Brain pericyte (primary cell): ENCODE data around the gene DNAH7.

Experiments
- DNase-seq: peaks from one replicate; pipeline ENCODE4 v3.0.0-alpha.2; 2012; ENCODE audit warnings: low read depth, low spot score

DNAH7 gene

DNA sequence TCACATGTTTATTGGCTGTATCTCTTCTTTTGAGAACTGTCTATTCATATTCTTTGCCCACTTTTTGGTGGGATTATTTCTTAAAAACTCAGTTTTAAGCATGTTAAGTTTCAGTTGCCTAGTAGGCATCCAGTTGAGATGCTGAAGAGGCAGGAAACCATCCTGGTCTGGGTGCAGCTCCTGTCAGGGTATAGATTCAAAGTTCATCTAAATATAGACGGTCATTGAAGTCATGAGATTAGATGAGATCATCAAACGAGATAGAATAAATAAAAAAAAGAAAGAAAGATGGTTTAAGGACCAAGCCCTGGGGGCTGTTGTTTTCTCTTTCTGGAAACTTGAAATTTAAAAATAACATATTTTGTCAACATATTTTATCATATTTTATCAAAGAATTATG is 9.2 kb upstream of the DNAH7 start:
- no peak for DNase-seq

DNA sequence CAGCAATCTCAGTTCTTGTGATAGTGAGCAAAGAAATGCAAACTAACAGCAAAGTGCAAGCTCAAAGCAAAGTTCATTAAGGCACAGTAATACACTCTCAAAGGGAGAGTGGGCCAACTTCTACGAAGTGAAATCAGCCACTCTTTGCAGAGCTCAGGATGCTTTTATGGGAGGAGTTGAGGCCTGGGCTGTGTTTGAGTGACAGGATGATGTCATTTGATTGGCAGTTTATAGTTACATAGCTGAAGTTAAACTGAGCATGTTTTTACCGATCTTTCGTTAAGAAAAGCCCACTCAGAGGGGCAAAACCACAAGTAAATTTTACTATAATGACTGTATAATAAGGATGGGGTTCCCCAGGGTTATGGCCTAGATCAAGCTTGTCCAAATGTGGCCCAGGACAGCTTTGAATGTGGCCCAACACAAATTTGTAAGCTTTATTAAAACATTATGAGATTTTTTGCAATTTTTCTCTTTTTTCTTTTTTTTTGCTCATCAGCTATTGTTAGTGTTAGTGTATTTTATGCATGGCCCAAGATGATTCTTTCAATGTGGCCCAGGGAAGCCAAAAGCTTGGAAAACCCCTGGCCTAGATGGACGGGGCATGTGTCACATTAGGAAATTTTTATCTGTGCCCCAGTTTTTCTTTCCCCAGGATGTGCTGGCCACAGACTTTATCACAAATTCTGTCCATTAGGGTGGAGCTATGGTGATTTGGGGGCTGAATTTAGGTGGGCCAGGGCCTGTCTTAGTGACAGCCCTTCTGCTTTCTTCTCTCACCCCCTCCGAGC is 8.3 kb upstream of the DNAH7 start:
- DNase-seq = no peak

DNA sequence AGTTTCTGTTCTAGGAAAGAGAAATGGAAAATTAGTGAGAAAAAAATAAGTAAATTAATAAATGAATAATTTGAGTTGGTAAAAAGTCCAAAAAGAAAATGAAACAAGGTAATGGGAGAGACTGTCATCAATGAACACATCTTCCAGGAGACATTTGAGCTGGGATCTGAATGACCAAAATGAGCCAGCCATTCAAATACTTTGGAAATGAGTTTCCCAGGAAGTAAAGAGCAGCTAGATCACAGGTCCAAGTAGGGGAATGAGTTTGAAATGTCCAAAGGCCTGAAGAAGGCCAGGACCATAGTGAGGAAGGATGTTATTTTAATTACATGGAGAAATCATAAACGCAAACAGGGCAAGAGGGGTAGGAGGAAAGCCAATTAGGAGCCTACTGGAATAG is 6.6 kb upstream of the DNAH7 start:
- DNase-seq = no peak

DNA sequence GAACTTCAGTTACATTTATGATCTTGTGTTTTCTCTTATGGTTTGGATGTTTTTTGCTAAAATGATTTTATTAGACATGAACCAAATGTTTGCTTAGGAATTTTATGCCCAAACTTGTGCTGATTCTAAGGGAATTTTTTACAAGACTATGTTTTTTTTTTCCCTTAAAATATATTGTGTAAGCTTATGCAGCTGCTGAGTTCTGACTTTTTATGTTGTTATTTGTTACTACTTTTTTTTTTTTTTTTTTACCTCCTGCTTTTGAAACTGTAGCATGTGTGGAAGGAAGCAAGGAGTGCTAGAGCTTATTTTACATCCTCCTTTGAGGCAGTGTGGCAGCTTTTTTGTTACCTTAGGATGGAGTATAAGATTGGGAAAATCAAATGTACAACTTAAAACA is 6.0 kb upstream of the DNAH7 start:
- no peak for DNase-seq

DNA sequence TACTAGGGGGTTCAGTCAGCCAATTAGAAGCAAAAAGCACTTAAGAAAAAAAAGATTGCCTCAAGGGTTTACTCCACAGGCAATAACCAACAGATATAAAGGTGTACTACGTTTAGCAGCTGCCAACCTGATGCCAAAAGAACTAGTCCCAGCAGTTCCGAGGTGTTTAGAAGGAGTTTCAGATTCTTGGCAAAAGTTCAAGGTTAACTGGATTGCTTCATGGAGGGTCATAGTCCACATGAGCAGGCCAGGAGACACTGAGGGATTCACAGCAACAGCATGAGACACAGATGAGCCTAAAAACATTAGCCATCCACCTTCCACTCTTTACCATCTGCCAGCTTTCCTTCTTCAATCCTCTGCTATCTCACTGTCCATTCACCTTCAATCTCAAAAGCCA is 4.9 kb upstream of the DNAH7 start:
- DNase-seq = no peak

DNA sequence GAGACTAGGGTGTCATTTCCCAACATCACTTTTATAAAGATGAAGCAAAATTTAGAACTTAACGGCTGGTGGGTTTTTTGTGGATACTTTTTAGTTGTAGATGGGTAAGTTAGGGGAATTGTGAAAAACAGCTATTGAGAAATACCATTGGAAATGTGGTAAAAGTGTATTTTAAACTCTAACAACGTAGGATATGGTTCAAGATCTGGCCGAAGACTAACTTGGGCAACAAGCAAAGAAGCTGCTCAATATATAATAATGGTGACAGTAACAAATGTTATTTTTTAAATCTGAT is 1.6 kb downstream of the DNAH7 start:
- DNase-seq = no peak

DNA sequence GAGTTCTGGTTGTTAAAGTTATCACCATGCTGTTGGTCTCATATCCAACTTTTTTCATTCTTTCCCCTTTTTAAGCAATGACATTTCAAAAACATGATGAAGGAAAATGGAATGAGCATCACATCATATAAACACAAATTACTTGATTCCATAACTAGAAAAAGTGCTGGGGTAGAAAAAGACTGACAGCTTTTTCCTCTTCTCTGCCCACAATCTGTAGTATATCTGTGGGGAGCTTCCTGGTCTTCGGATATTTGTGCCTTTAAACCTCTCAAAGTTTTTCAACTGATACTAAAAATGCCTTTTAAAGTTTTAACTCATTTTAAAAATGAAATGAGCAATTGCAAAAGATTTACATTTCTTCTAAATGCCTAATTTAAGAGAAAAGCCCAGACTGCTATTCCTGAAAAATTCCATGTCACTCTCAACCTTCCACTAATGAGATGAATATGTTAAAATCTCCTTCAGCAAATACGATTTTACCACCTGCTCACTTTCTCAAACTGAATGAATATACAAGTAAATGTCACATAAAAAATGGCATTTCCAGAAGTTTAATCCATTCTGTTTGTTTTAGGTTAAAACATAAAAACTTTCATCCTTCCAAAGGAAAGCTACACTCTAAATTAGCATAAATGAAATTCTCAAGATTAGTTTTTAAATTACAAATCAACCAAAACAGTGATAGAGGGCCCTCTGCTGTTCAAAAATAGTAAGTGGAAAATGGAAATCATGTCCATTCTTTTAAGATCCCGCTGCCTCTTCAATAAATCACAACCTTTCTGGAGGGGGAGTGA is 2.1 kb downstream of the DNAH7 start:
- no peak for DNase-seq

DNA sequence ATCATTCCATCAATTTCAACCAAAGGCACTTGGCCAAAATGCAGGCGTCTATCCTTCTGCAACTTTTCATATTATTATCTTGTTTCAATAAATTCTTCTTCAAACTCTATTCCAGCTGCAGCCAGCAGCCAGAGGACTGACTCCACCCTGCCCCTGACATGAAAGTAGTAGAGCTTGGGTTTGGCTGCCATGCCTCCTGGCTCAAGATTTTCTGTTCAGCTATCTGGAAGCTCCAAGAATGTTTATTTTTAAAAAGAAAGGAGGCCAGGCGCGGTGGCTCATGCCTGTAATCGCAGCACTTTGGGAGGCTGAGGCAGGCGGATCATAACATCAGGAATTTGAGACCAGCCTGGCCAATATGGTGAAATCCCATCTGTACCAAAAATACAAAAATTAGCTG is 4.9 kb downstream of the DNAH7 start:
- no peak for DNase-seq

DNA sequence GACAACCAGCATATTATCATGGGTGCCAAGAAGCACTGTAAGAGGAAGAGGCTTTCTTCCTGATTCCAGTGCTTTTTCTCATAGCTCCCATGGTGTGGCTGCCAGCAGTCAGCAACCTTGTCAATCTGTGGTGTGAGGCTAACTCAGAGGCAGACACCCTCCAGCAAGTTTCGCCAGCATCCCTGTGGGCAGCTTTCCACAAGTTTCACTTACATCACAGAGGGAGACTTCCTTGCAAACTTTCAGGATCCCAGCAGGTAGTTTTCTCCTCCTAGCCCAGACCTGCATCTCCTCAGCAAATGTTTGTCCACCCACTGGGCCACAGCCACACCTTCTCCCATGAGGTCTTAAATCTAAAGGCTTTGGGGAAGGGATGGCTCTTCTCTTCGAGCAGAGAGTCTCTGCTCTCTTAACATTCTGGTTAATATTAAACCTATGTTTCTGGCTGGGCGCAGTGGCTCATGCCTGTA is 9.1 kb downstream of the DNAH7 start:
- no peak for DNase-seq

DNA sequence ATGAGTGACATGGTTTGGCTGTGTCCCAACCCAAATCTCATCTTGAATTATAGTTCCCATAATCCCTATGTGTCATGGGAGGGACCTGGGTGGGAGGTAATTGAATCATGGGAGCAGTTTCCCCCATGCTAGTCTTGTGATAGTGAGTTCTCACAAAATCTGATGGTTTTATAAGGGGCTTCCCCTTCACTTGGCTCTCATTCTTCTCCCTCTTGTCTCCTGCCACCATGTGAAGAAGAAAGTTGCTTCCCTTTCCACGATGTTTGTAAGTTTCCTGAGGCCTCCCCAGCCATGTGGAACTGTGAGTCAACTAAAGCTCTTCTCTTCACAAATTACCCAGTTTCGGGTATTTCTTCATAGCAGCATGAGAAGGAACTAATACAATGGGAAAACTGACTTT is 14.0 kb downstream of the DNAH7 start:
- no peak for DNase-seq

DNA sequence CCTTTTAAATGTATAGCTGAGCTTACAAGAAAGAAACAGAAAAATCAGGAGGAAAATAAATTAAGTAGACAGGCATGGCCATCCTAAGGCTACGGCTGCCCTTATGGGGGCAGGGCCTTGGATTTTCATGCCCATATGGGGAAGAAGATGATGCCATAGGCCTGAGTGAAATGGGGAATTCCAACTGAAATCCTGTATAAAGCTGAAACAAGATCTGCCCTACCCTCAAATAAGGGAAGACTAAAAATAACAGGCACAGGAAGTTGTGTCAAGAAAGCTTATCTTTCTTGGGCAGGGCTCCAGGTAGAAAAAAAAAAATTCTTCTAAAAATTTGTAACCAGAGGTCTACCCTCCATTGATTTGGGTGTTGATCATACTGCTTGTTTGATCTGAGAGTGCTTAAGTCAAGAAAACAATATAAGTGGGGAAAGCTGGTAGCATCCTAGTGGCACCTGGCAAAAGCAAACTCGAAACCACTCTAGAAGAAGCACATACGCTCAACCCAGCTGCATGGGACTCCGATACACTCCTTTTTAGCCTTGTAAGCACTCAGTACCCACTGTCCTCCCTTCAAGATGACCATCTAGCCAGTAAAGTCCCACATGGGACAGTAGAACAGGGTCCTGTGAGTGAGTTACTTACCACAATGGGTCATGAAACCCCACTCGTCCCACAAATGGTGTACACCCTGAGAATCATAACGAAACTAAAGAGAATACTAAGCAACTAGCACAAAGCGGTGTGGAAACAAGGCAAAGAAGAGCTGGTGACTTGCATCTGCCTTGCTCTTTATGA is 22.3 kb downstream of the DNAH7 start:
- DNase-seq = no peak

DNA sequence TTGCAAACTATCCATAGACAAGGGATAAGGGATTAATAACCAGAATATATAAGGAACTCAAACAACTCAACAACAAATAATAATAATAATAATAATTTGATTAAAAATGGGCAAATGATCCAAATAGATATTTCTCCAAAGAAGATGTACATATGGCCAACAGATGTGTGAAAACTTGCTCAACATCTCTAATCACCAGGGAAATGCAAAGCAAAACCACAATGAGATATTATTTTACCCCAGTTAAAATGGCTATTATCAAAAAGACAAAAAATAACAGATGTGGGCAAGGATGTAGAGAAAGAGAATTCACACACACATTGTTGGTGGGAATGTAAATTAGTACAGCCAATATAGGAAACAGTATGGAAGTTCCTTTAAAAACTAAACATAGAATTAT is 26.9 kb downstream of the DNAH7 start:
- DNase-seq = no peak

DNA sequence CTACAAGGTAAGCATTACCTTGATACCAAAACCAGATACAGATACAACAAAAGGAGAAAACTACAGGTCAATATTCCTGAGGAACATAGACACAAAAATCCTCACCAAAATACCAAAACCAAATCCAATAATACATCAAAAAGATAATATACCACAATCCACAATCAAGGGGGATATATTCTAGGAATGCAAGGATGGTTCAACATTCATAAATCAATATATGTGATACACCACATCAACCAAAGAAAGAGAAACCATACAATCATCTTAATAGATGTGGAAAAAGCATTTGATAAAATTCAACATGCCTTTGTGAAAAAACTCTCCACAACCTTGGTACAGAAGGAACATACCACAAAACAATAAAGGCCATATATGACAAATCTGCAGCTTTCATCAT is 28.4 kb downstream of the DNAH7 start:
- no peak for DNase-seq

DNA sequence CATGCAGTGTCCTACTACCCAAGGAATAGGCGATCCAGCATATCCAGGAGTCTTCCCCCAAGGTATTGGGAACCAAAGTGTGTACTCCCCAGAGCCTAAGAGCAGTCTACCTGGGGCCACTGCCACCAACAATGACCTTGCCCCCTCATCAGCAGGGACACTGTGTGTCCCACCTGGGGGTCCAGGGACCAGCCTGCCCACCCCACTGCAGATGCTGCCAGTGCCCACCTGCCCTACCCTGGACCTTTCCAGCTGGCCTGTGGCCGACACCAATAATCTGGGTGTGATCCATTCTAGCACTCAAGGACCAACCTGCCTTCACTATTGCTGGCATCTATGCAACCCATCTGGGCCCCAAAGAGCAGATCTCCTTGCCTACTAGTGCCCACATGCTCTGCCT is 32.2 kb downstream of the DNAH7 start:
- DNase-seq = no peak

DNA sequence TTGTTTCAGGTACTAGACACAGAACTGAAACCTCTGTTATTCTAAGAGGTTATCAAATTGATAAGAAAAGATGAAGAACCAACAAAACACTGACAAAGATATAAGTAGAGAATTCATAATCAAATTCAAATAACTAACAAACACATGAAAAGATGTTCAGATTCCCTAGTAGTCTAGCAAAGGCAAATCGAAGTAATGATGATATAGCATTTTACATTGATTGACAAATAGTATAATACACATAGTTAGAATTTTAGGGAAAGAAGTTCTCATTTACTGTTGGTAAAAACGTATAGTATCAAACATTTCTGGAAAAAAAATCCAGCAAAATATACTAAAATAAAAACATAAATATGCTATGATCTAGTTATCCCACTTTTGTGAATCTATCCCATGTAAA is 50.6 kb downstream of the DNAH7 start:
- no peak for DNase-seq

DNA sequence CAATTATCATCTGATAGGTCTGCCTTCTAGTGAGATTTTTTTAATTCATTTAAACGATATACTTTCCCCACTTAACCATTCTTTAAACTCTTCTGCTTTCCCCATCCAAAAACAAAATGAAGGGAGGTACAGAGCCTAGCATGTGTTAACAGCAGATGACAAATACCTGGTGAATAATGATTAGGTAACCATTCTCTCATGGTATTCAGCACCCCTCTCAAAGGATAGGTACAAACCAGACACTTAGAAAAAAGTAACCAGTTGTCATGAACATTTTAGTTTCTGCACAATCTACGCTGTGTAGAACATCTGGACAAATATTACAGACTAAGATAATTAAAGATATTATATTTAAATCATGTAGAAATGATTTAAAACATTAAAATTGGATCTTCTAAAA is 56.3 kb downstream of the DNAH7 start:
- DNase-seq = no peak

DNA sequence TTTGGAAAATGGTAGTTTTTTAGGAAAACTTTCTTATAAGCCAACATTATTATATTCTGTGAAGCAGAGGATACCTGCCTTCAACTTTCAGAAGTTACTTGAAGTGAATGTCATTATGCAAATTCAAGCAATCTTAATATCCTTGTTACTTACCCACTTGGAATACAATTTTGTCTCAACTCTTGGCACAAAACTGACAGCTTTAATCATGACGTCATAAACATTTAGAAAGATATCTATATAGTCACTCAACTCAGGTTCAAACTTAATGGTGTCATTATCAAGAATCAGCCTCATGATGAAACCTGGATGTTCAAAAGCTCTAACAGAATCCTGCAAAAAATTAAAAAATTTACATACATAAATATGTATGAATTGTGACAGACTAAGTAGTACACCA is 68.1 kb downstream of the DNAH7 start:
- no peak for DNase-seq

DNA sequence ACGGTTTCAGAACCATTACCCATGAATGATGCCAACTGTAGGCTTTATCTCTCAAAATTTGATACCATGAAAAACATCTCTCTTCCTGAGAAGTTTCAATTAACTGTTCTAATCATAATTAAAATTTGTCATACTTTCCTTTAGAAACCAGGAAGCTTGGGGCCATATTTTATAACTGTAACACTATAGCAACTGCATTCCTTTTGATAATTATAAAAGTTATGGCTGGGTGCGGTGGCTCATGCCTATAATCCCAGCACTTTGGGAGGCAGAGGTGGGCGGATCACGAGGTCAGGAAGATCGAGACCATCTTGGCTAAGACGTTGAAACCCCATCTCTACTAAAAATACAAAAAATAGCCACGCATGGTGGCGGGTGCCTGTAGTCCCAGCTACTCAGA is 70.6 kb downstream of the DNAH7 start:
- no peak for DNase-seq

DNA sequence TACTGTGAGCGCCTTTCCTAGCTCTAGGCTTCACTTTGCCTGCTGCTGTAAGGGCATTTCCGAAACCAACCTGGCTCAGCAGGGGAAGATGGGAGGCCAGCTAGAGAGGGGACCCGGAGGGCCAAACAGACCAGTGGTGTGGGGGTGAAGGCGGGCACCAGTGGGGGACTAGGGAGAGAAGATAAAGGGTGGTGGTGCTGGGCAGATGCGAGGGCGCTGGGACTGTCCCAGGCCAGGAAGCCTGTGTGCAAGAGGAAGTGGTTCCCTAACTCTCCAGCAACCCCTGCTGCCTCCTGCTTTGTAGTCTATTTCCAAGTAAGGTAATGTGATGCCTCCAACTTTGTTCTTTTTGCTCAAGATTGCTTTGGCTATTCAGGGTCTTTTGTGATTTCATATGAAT is 73.1 kb downstream of the DNAH7 start:
- no peak for DNase-seq

DNA sequence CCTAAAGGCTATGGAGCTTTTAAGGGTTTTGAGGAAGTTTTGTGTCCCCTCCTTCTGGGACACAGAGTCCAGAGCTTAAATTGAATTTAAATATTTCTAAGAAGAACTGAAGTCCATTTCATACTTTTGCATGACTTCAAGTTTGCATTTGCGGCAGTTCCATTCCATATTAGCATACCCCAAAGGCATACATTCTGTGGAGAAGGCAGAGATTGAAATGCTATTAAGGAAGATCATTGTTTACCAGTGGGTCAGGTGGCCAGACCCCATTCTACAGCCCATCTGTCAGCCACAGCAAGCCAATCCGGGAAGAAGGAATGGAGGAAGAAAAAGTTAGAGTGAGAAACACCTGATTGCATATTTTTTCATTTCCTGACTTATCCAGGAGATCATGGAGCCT is 75.0 kb downstream of the DNAH7 start:
- DNase-seq = no peak

DNA sequence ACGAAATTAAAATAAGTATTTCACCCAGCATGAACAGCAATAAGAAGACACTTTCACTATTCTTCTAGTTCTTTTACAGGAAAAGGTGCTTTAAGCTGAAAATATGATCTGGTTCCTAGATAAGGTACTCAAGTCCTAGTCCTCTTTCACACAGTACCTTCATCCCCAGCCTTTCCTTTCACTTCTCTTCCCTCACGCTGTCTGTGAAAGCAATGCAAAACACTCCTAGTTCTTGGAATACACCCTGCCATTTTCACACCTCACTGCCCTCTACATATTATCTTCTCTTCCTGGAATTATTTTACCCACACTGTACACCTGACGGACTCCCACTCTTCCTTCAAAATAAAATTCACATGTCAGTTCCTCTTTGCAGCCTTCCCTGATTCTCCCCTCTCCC is 82.9 kb downstream of the DNAH7 start:
- no peak for DNase-seq

DNA sequence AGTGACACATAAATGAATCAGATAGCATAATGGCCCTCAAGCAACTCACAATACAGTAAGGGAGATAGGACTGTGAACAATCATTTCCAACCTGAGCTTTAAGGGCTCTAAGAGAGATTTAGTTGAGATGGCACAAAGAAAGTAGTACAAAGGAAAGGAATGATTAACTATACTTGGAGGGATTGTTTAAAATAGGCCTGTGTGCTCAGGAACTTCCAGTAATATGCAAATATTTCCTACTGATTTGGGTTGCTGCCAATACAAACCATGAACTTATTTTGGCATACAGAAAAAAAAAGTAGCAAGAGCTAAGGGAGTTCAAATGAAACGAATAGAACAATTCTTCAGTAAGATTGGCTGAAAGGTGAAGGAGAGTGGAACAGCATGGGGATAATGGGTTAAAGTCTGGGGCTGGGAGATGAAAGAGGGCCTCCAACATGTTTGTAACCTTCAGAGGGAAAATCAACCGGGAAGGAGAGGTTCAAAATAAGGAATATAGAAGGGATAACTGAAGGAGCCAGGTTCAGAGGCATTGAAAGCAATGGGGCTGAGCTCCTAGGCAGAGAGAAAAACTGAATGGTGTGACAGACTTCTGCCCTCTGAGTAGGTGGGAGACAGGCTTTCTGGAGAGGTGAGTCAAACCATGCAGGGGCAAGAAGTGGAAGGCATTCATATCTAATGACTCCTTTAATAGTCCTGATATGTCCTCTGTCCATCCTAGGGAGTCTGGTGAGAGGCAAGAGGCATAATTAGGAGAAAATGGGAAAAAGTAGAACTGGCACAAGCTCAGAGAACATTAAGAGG is 83.5 kb downstream of the DNAH7 start:
- no peak for DNase-seq
